Measurements from ENCODE around the gene PEX16.

Gene PEX16

DNA sequence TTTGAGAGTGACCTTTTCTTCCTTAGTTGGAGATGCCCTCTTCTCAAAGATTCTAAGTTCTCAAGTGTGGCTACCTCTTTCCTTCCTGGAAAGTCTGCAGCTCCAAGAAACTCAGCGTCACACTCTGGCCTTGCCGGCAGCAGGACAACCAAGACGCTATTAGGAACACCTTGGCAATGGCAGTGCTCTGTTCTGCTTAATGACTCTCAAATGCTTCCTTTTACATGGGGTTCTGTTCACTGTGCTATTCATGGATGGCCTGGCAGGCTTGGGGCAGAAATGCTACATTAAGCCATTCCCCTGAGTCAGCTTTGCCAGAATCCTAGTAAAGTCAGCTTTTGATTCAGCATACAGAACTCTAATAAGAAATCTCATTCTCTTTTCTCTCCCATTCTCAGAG lies 30.7 kb upstream of the PEX16 start:
- no peak overlapping the region for H3K4me3 ChIP-seq (replicated peaks; ENCODE audit: low read depth, low read length)
- TF ChIP-seq, protein P1, sequence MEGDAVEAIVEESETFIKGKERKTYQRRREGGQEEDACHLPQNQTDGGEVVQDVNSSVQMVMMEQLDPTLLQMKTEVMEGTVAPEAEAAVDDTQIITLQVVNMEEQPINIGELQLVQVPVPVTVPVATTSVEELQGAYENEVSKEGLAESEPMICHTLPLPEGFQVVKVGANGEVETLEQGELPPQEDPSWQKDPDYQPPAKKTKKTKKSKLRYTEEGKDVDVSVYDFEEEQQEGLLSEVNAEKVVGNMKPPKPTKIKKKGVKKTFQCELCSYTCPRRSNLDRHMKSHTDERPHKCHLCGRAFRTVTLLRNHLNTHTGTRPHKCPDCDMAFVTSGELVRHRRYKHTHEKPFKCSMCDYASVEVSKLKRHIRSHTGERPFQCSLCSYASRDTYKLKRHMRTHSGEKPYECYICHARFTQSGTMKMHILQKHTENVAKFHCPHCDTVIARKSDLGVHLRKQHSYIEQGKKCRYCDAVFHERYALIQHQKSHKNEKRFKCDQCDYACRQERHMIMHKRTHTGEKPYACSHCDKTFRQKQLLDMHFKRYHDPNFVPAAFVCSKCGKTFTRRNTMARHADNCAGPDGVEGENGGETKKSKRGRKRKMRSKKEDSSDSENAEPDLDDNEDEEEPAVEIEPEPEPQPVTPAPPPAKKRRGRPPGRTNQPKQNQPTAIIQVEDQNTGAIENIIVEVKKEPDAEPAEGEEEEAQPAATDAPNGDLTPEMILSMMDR (IDR thresholded peaks at IDR 0.05; ENCODE audit: low read length, missing control alignments) = no peak
- no peak for DNase-seq (ENCODE audit: low read depth)

DNA sequence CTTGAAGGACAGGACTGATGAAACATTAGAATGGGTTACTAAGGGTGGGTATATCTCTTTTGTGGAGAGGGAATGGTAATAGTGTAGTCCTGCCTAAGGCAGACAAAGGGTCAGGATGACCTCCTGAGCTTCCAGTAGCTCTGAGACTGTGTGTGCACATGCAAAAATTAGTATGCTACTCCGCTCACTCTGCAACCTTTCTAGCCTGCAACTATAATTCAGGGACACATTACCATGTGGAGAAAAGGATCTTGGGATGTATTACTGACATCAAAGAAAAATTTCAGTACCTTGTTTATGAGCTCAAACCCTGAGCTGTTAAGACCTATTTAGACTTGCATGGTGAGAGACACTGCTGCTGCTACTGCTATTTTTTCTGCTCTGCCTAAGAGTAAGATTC lies 30.2 kb upstream of the PEX16 start:
- TF ChIP-seq, protein P1 (IDR thresholded peaks at IDR 0.05; ENCODE audit: low read length, missing control alignments) = no peak
- no peak for DNase-seq (ENCODE audit: low read depth)
- H3K4me3 ChIP-seq (replicated peaks; ENCODE audit: low read depth, low read length) = no peak overlapping the region

DNA sequence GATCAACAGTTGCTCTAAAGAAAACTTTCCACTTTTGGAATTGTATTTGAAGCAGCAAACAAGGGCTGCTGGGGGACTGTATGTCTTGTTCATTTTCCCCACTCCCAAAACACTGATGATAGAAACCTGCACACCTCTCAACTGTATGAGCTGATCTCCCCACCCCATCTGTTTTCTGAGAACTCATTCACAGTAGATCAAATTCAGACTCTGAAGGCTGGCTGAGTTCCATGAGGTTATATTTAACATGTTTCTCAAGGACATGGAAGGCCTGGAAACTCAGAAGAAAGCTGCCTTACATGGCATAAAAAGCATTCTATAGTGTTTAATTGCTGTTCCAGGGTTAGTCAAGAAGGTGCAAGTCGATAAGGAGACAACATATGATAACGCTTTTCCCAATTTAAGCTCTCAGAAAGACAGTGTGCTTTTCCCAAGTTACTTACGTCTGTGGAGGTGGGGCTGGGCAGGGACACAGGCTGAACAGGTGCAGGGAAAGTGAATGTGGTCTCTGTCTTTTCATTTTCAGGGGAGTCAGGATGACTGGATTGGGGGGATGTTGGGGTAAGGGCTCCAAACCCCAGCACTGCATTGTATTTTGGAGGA lies 27.8 kb upstream of the PEX16 start:
- TF ChIP-seq, protein P1 (IDR thresholded peaks at IDR 0.05; ENCODE audit: low read length, missing control alignments) = no peak
- no peak for DNase-seq (ENCODE audit: low read depth)
- no peak overlapping the region for H3K4me3 ChIP-seq (replicated peaks; ENCODE audit: low read depth, low read length)

DNA sequence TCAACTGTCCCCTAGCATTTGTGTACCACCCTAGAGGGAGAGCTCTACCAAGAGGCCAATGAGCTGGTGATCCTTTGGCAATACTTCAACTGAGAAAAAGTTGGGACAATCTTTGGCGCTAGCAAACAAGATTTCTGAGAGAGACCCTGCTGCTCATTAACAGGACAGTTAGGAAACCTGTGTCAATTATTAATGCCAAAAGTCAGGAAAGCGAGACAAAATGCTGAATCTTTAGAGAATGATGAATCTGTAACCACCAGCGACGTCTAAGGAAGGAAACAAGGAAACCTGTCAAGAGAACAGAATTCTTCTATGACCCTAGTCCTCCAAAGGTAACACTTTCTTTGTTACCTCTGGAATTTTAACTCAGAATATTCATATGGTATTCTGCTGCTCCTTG lies 24.7 kb upstream of the PEX16 start:
- TF ChIP-seq, protein P1 (IDR thresholded peaks at IDR 0.05; ENCODE audit: low read length, missing control alignments) = no peak
- DNase-seq (ENCODE audit: low read depth) = no peak
- no peak overlapping the region for H3K4me3 ChIP-seq (replicated peaks; ENCODE audit: low read depth, low read length)

- TF ChIP-seq, protein P1 (IDR thresholded peaks at IDR 0.05; ENCODE audit: low read length, missing control alignments) = no peak
- DNase-seq (ENCODE audit: low read depth) = no peak
- no peak overlapping the region for H3K4me3 ChIP-seq (replicated peaks; ENCODE audit: low read depth, low read length)
Observed at GRCh38 chr11:45941285-45941684, 23.6 kb upstream of the PEX16 start.

- TF ChIP-seq, protein P1 (IDR thresholded peaks at IDR 0.05; ENCODE audit: low read length, missing control alignments) = no peak
- H3K4me3 ChIP-seq (replicated peaks; ENCODE audit: low read depth, low read length) = no peak overlapping the region
- DNase-seq (ENCODE audit: low read depth) = peak; percentile 20
Observed at GRCh38 chr11:45939836-45940235, 22.2 kb upstream of the PEX16 start.

DNA sequence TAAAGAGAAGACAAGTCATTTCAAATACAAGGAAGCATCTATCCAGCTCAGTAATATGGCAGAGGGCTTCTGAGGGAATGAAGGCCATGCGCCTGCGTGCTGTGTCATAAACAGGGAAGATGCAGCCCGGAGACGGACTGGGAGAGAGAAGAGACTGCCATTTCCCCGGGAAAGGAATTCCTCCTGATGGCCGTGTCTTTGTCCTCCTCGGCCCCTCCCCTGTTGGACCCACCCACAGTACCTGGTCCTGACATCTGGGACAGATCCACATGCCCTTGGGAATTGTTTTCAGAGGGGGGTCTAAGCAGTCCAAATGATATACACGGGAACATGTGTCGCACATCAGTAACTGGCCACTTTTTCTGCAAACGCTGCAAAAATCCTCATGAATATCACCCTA lies 20.2 kb upstream of the PEX16 start:
- TF ChIP-seq, protein P1 (IDR thresholded peaks at IDR 0.05; ENCODE audit: low read length, missing control alignments) = no peak
- no peak overlapping the region for H3K4me3 ChIP-seq (replicated peaks; ENCODE audit: low read depth, low read length)
- no peak for DNase-seq (ENCODE audit: low read depth)
